GM19099 (cell line): ENCODE measurements around the gene U2SURP.

Source experiments
- POLR2A ChIP-seq: IDR thresholded peaks from 3 replicates; pipeline ENCODE4 v1.6.1; 2011; ENCODE audit warnings: low read depth; ENCODE audit not compliant: insufficient read length; ENCODE audit errors: extremely low read depth

Gene U2SURP

GRCh38 chr3:143037867-143038266 is 36.5 kb downstream of the U2SURP start:
- no peak for TF ChIP-seq POLR2A

GRCh38 chr3:143040261-143040879 is 39.0 kb downstream of the U2SURP start:
- no peak for TF ChIP-seq POLR2A

- TF ChIP-seq POLR2A: no peak
Observed at GRCh38 chr3:143041903-143042302, 40.5 kb downstream of the U2SURP start.

- no peak for TF ChIP-seq POLR2A
Observed at GRCh38 chr3:143045639-143046038, 44.3 kb downstream of the U2SURP start.

GRCh38 chr3:143054011-143054410 is 52.6 kb downstream of the U2SURP start:
- no peak for TF ChIP-seq POLR2A

- TF ChIP-seq POLR2A: no peak
Observed at GRCh38 chr3:143056372-143056771, 55.0 kb downstream of the U2SURP start.

GRCh38 chr3:143060906-143061305 is 59.5 kb downstream of the U2SURP start:
- TF ChIP-seq POLR2A: no peak

- no peak for TF ChIP-seq POLR2A
Observed at GRCh38 chr3:143063018-143063417, 61.6 kb downstream of the U2SURP start.

- no peak for TF ChIP-seq POLR2A
Observed at GRCh38 chr3:143064777-143065176, 63.4 kb downstream of the U2SURP start.

- TF ChIP-seq POLR2A: no peak
Observed at GRCh38 chr3:143065364-143065763, 64.0 kb downstream of the U2SURP start.

- no peak for TF ChIP-seq POLR2A
Observed at GRCh38 chr3:143066033-143066432, 64.7 kb downstream of the U2SURP start.

GRCh38 chr3:143067201-143067600 is 65.8 kb downstream of the U2SURP start:
- no peak for TF ChIP-seq POLR2A

- no peak for TF ChIP-seq POLR2A
Observed at GRCh38 chr3:143068059-143068458, 66.7 kb downstream of the U2SURP start.

GRCh38 chr3:143070977-143071551 is 69.7 kb downstream of the U2SURP start:
- TF ChIP-seq POLR2A: no peak

GRCh38 chr3:143071776-143072175 is 70.4 kb downstream of the U2SURP start:
- no peak for TF ChIP-seq POLR2A

GRCh38 chr3:143078883-143079282 is 77.5 kb downstream of the U2SURP start:
- TF ChIP-seq POLR2A: no peak

- no peak for TF ChIP-seq POLR2A
Observed at GRCh38 chr3:143080196-143080595, 78.8 kb downstream of the U2SURP start.

- no peak for TF ChIP-seq POLR2A
Observed at GRCh38 chr3:143081365-143081764, 80.0 kb downstream of the U2SURP start.
